Neural cell (in vitro differentiated cells): ENCODE measurements around the gene SSMEM1.

ENCODE experiments used
- EP300 ChIP-seq: fragments of 450-650 bp; conservative IDR thresholded peaks from 2 replicates; pipeline ENCODE4 v1.6.1; 2014; ENCODE audit warnings: antibody characterized with exemption, mild to moderate bottlenecking, moderate library complexity; ENCODE audit not compliant: poor library complexity, severe bottlenecking
- EZH2 ChIP-seq: fragments of 200-600, 300-800 bp; shearing (Covaris generic), sonication (generic); IDR thresholded peaks from 2 replicates; pipeline ENCODE4 v1.6.1; 2014; ENCODE audit warnings: antibody characterized with exemption, low read length, borderline replicate concordance, mild to moderate bottlenecking; ENCODE audit not compliant: insufficient read depth, poor library complexity, severe bottlenecking
- MXI1 ChIP-seq: fragments of 450-650 bp; conservative IDR thresholded peaks from 2 replicates; pipeline ENCODE4 v1.6.1; 2014; ENCODE audit warnings: antibody characterized with exemption, mild to moderate bottlenecking; ENCODE audit not compliant: poor library complexity, severe bottlenecking
- POLR2AphosphoS5 ChIP-seq: IDR thresholded peaks from 2 replicates; pipeline ENCODE4 v1.6.1; 2012
- SMC3 ChIP-seq: fragments of 450-650 bp; conservative IDR thresholded peaks from 2 replicates; pipeline ENCODE4 v1.6.1; 2014; ENCODE audit warnings: antibody characterized with exemption, mild to moderate bottlenecking, moderate library complexity; ENCODE audit not compliant: poor library complexity
- TAF1 ChIP-seq: IDR thresholded peaks from 2 replicates; pipeline ENCODE4 v1.6.1; 2012; ENCODE audit warnings: low read depth
- TF ChIP-seq, protein P1 (sequence below): fragments of 450-650 bp; IDR thresholded peaks from 2 replicates; pipeline ENCODE4 v1.5.1; 2014; ENCODE audit warnings: antibody characterized with exemption, mild to moderate bottlenecking, moderate library complexity; ENCODE audit not compliant: poor library complexity, severe bottlenecking
- TF ChIP-seq, protein P2 (sequence below): IDR thresholded peaks from 2 replicates; pipeline ENCODE4 v1.6.1; 2012; ENCODE audit warnings: borderline replicate concordance

DNA sequence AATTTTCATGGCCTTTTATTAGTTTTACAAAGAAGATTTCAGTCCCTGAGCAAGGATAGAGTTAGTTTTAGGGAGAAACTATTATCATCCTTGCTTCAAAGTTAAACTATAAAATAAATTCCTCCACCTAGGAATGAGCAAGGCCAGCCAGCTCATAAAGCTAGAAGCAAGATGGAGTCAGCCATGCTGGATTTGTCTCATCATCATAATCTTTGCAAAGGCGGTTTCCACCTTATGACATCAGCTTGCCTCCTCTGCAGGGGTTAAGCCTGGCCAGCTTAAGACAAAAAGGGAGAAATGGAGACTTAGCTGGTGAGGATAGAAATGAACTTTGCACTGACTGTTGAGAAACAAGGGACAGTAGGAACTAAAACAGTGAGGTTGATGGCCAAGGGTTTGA, 18.7 kb downstream of the SSMEM1 start:
- TF ChIP-seq, protein P1, sequence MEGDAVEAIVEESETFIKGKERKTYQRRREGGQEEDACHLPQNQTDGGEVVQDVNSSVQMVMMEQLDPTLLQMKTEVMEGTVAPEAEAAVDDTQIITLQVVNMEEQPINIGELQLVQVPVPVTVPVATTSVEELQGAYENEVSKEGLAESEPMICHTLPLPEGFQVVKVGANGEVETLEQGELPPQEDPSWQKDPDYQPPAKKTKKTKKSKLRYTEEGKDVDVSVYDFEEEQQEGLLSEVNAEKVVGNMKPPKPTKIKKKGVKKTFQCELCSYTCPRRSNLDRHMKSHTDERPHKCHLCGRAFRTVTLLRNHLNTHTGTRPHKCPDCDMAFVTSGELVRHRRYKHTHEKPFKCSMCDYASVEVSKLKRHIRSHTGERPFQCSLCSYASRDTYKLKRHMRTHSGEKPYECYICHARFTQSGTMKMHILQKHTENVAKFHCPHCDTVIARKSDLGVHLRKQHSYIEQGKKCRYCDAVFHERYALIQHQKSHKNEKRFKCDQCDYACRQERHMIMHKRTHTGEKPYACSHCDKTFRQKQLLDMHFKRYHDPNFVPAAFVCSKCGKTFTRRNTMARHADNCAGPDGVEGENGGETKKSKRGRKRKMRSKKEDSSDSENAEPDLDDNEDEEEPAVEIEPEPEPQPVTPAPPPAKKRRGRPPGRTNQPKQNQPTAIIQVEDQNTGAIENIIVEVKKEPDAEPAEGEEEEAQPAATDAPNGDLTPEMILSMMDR, result no peak
- TF ChIP-seq, protein P2, sequence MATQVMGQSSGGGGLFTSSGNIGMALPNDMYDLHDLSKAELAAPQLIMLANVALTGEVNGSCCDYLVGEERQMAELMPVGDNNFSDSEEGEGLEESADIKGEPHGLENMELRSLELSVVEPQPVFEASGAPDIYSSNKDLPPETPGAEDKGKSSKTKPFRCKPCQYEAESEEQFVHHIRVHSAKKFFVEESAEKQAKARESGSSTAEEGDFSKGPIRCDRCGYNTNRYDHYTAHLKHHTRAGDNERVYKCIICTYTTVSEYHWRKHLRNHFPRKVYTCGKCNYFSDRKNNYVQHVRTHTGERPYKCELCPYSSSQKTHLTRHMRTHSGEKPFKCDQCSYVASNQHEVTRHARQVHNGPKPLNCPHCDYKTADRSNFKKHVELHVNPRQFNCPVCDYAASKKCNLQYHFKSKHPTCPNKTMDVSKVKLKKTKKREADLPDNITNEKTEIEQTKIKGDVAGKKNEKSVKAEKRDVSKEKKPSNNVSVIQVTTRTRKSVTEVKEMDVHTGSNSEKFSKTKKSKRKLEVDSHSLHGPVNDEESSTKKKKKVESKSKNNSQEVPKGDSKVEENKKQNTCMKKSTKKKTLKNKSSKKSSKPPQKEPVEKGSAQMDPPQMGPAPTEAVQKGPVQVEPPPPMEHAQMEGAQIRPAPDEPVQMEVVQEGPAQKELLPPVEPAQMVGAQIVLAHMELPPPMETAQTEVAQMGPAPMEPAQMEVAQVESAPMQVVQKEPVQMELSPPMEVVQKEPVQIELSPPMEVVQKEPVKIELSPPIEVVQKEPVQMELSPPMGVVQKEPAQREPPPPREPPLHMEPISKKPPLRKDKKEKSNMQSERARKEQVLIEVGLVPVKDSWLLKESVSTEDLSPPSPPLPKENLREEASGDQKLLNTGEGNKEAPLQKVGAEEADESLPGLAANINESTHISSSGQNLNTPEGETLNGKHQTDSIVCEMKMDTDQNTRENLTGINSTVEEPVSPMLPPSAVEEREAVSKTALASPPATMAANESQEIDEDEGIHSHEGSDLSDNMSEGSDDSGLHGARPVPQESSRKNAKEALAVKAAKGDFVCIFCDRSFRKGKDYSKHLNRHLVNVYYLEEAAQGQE, result no peak
- TF ChIP-seq POLR2AphosphoS5 (no peak), EP300 (no peak), TAF1 (no peak), SMC3 (no peak), MXI1 (no peak), EZH2 (no peak)
